MM.1S (cell line): ENCODE measurements around the gene RNF149.

Source experiments
- DNase-seq: peaks from one replicate; pipeline ENCODE4 v3.0.0-alpha.2; 2015
- H2AFZ ChIP-seq: fragments of 300-600 bp; sonication (generic); 2 replicates; pipeline ENCODE4 v1.6.0; 2016; ENCODE audit warnings: antibody characterized with exemption, low read length
- H3F3A ChIP-seq: fragments of 300-600 bp; sonication (generic); 2 replicates; pipeline ENCODE4 v1.6.1; 2016; ENCODE audit warnings: mild to moderate bottlenecking, antibody characterized with exemption, low read length, moderate library complexity, mixed read lengths; ENCODE audit not compliant: insufficient read depth
- H3K27ac ChIP-seq: fragments of 300-600 bp; sonication (generic); 2 replicates; pipeline ENCODE4 v1.5.1; 2016; ENCODE audit warnings: mild to moderate bottlenecking, low read length
- H3K27me3 ChIP-seq: fragments of 300-600 bp; sonication (generic); replicated peaks from 2 replicates; pipeline ENCODE4 v1.6.0; 2016; ENCODE audit warnings: low read length; ENCODE audit not compliant: insufficient read depth
- H3K36me3 ChIP-seq: fragments of 300-600 bp; sonication (generic); replicated peaks from 2 replicates; pipeline ENCODE4 v1.6.1; 2016; ENCODE audit warnings: mild to moderate bottlenecking, low read length, mixed read lengths; ENCODE audit not compliant: insufficient read depth
- H3K4me1 ChIP-seq: fragments of 300-600 bp; sonication (generic); 2 replicates; pipeline ENCODE4 v1.6.1; 2016; ENCODE audit warnings: low read length, mixed read lengths
- H3K4me2 ChIP-seq: fragments of 300-600 bp; sonication (generic); 2 replicates; pipeline ENCODE4 v1.6.0; 2016; ENCODE audit warnings: low read depth, low read length
- H3K4me3 ChIP-seq: fragments of 300-600 bp; sonication (generic); 2 replicates; pipeline ENCODE4 v1.5.1; 2016; ENCODE audit warnings: low read length, mixed read lengths
- H3K79me2 ChIP-seq: fragments of 300-600 bp; sonication (generic); 2 replicates; pipeline ENCODE4 v1.6.1; 2016; ENCODE audit warnings: mixed run types, low read length, mixed read lengths
- H3K9ac ChIP-seq: fragments of 300-600 bp; sonication (generic); 2 replicates; pipeline ENCODE4 v1.6.1; 2016; ENCODE audit warnings: low read length, mixed read lengths
- H3K9me2 ChIP-seq: fragments of 300-600 bp; sonication (generic); replicated peaks from 2 replicates; pipeline ENCODE4 v1.6.1; 2016; ENCODE audit warnings: mild to moderate bottlenecking, low read length, mixed read lengths; ENCODE audit not compliant: insufficient read depth
- H3K9me3 ChIP-seq: fragments of 300-600 bp; sonication (generic); replicated peaks from 2 replicates; pipeline ENCODE4 v1.6.1; 2016; ENCODE audit warnings: mild to moderate bottlenecking, low read length, mixed read lengths; ENCODE audit not compliant: insufficient read depth
- H4K20me1 ChIP-seq: fragments of 300-600 bp; sonication (generic); 2 replicates; pipeline ENCODE4 v1.6.1; 2016; ENCODE audit warnings: mild to moderate bottlenecking, low read length, moderate library complexity, mixed read lengths; ENCODE audit not compliant: insufficient read depth
- EZH2 ChIP-seq: fragments of 300-600 bp; sonication (generic); optimal IDR thresholded peaks from 2 replicates; pipeline ENCODE3; 2017; ENCODE audit warnings: low read depth, mild to moderate bottlenecking, antibody characterized with exemption, low read length, mixed read lengths
- EZH2phosphoT487 ChIP-seq: fragments of 300-600 bp; sonication (generic); IDR thresholded peaks from 2 replicates; pipeline ENCODE4 v1.6.1; 2018; ENCODE audit warnings: antibody characterized with exemption, low read length
- TF ChIP-seq, protein P1 (sequence below): fragments of 300-600 bp; sonication (generic); IDR thresholded peaks from 2 replicates; pipeline ENCODE4 v1.5.1; 2016; ENCODE audit warnings: antibody characterized with exemption, low read length, mixed read lengths

RNF149 gene

DNA sequence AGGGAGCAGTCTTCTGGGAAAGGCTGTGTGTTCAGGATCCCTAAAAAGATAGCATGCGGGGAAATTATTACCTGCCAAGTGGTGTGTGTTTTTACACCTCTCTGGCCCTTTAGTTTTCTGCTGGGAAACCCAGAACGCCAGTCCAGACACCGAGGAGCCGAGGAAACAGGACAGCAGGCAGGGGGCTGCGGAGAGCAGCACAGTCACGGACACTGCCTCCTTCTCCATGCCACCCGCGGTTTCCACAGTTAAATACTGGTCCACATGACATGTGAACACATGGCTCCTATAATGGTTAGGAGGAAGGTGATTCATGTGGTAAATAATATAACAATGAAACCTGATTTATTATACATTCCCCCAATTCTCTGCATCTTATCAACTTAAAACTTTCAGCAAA lies 35.4 kb downstream of the RNF149 start:
- Histone ChIP-seq H4K20me1 (no peaks in the 10 kb centered on the region), H3K4me2 (no peak overlapping the region), H3F3A (no peaks in the 10 kb centered on the region; the same call in 1 of the 2 replicates), H3K27ac (no peak overlapping the region), H3K36me3 (peaks cover 4% of the 10 kb centered on the region; the same call in 1 of the 2 replicates), H2AFZ (no peak overlapping the region), H3K27me3 (no peaks in the 10 kb centered on the region), H3K4me3 (no peak overlapping the region), H3K9ac (no peak overlapping the region), H3K9me2 (no peaks in the 10 kb centered on the region), H3K79me2 (peaks cover 8% of the 10 kb centered on the region; the same call in 1 of the 2 replicates), H3K9me3 (no peaks in the 10 kb centered on the region), H3K4me1 (no peaks in the 10 kb centered on the region)
- DNase-seq = no peak
- TF ChIP-seq, protein P1, sequence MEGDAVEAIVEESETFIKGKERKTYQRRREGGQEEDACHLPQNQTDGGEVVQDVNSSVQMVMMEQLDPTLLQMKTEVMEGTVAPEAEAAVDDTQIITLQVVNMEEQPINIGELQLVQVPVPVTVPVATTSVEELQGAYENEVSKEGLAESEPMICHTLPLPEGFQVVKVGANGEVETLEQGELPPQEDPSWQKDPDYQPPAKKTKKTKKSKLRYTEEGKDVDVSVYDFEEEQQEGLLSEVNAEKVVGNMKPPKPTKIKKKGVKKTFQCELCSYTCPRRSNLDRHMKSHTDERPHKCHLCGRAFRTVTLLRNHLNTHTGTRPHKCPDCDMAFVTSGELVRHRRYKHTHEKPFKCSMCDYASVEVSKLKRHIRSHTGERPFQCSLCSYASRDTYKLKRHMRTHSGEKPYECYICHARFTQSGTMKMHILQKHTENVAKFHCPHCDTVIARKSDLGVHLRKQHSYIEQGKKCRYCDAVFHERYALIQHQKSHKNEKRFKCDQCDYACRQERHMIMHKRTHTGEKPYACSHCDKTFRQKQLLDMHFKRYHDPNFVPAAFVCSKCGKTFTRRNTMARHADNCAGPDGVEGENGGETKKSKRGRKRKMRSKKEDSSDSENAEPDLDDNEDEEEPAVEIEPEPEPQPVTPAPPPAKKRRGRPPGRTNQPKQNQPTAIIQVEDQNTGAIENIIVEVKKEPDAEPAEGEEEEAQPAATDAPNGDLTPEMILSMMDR = no peak
- TF ChIP-seq EZH2 = no peak
- no peak for TF ChIP-seq EZH2phosphoT487

DNA sequence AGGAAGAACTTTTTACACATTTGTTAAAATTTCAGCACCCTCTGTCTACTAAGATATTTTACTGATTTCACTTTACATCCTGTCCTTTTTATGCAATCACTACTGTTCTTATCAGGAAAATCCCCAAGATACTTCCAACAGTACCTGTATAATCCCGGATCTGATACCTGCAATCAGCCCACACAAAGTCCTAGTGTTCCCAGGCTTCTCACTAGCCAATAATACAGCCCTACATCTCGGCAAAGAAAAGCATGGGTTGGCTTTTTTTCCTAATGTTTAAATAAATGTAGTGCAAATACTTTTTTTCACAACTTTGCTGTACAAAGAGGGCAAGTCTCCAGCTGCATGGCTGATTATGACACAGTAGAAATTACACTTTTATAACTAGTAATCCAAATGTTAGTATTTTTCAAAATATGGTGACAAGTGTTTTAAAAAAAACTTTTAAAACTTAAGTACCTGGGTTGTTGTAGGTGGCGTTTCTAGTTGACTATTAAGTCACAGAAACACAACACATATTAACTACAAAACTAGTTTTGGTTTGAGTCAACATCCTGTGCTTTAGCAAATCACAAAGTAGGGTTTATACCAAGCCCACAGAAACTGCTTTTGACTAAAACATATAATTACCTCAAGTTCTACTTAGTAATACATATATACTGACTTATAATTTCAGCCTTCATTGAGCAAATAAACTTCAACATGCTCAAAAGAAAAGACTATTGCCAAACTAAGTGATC lies 36.3 kb downstream of the RNF149 start:
- no peaks in the 10 kb centered on the region for H4K20me1 ChIP-seq
- no peak overlapping the region for H3K27ac ChIP-seq
- H2AFZ ChIP-seq = no peak overlapping the region
- no peak overlapping the region for H3K9ac ChIP-seq
- H3K36me3 ChIP-seq = peaks cover 7% of the 10 kb centered on the region; the same call in 1 of the 2 replicates
- no peaks in the 10 kb centered on the region; the same call in 1 of the 2 replicates for H3F3A ChIP-seq
- H3K4me3 ChIP-seq = no peak overlapping the region
- no peaks in the 10 kb centered on the region for H3K9me3 ChIP-seq
- H3K79me2 ChIP-seq = 0 out of 2 replicates have a peak, but pooled peaks cover 2% of the 10 kb centered on the region
- no peaks in the 10 kb centered on the region for H3K4me1 ChIP-seq
- H3K9me2 ChIP-seq = no peaks in the 10 kb centered on the region
- no peaks in the 10 kb centered on the region for H3K27me3 ChIP-seq
- no peak for TF ChIP-seq EZH2
- TF ChIP-seq, protein P1 = no peak
- no peak for TF ChIP-seq EZH2phosphoT487
- no peak overlapping the region for H3K4me2 ChIP-seq
- no peak for DNase-seq

DNA sequence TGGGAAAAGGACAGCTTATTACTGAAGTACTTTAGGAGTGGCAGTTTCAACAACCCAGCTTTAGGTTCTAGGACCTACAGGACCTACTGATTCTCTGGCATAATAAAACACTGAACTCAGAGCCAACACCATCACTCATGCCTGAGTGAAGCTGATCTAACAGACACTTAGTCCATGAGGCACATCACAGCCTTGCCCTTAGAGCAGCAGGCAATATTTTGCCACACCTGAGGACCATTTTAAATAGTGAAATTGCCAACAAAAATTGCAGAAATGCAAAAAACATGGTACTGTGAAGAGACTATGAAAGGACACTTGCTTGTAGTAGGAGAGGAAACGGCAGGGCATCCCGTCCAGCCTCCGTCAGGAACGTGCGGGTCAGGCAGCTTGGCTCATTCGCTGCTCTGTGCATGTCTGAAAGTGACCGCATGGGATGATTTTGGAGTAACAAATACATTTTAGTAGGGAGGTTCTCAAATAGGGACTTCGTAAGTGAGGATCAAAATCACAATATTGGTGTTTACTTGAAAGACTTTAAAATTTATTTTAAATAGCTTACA lies 37.7 kb downstream of the RNF149 start:
- peaks cover 3% of the 10 kb centered on the region; the same call in 1 of the 2 replicates for H3K36me3 ChIP-seq

More for the DNA sequence above, 37.7 kb downstream of the RNF149 start:
- TF ChIP-seq EZH2phosphoT487 (no peak), EZH2 (no peak)
- TF ChIP-seq, protein P1 = no peak
- Histone ChIP-seq H3F3A (no peaks in the 10 kb centered on the region; the same call in 1 of the 2 replicates), H3K4me3 (no peak overlapping the region), H3K9ac (no peak overlapping the region), H3K79me2 (0 out of 2 replicates have a peak, but pooled peaks cover 2% of the 10 kb centered on the region), H3K4me2 (no peak overlapping the region), H3K27ac (no peak overlapping the region), H3K9me2 (no peaks in the 10 kb centered on the region), H4K20me1 (no peaks in the 10 kb centered on the region), H3K4me1 (no peaks in the 10 kb centered on the region), H3K27me3 (no peaks in the 10 kb centered on the region), H2AFZ (no peak overlapping the region), H3K9me3 (no peaks in the 10 kb centered on the region)
- DNase-seq = no peak
